Endothelial cell of umbilical vein (primary cell): ENCODE data around the gene CD151. TPM values are rescaled to one million over a fixed set of nuclear protein-coding genes. Genes with fewer than 3 reads are reported as not detected.

Experiments used
- BruUV-seq: library from RNA; stranded (reverse); fragments of 400-500 nt; replicated peaks from 2 replicates; lab custom pipeline; 2021; lab: Mats Ljungman, UMichigan
- CTCF ChIA-PET: fragments of 300-600, 350-600 bp; sonication (Branson Sonifier 250); formaldehyde crosslinking; loops from one replicate; lab custom pipeline; 2021; ENCODE audit warnings: antibody characterized with exemption, inconsistent platforms; lab: Charles Lee
- POLR2A ChIA-PET: fragments of 300-600, 350-600 bp; sonication (Branson Sonifier 250); formaldehyde crosslinking; loops from one replicate; lab custom pipeline; 2021; ENCODE audit warnings: antibody characterized with exemption, inconsistent platforms; lab: Charles Lee
- DNase-seq: peaks from one replicate; pipeline ENCODE4 v3.0.0-alpha.2; 2011; ENCODE audit warnings: low read depth, low spot score
- FAIRE-seq: peaks from 2 replicates; lab custom pipeline; 2011; peaks lifted over from hg19 to GRCh38; lab: Jason Lieb, UNC
- H2AFZ ChIP-seq: 2 replicates; pipeline ENCODE4 v1.6.0; 2012; ENCODE audit warnings: low read depth, low read length, control low read depth, inconsistent platforms
- H3K27ac ChIP-seq: 2 replicates; pipeline ENCODE4 v1.5.1; 2011; ENCODE audit warnings: low read depth, mild to moderate bottlenecking, control low read depth, low read length, moderate library complexity; ENCODE audit not compliant: insufficient read depth
- H3K27me3 ChIP-seq, 2 experiments: 2 replicates each; pipeline versions ENCODE4 v1.6.0 to v1.6.1; 2011; ENCODE audit warnings: low read length in 2 of 2, mixed read lengths in 1 of 2; ENCODE audit not compliant: control insufficient read depth in 2 of 2, insufficient read depth in 2 of 2
- H3K36me3 ChIP-seq, 2 experiments: 2 replicates in 1 of 2; 3 replicates in 1 of 2; pipeline ENCODE4 v1.5.1; 2011; ENCODE audit warnings: low read length in 2 of 2, mild to moderate bottlenecking in 1 of 2, moderate library complexity in 1 of 2; ENCODE audit not compliant: control insufficient read depth in 2 of 2, insufficient read depth in 2 of 2; ENCODE audit errors: extremely low read depth in 1 of 2
- H3K4me1 ChIP-seq: 3 replicates; pipeline ENCODE4 v1.5.1; 2011; ENCODE audit warnings: mild to moderate bottlenecking, low read length; ENCODE audit not compliant: control insufficient read depth, insufficient read depth; ENCODE audit errors: extremely low read depth
- H3K4me2 ChIP-seq: 2 replicates; pipeline ENCODE4 v1.6.1; 2011; ENCODE audit warnings: low read length, control low read depth, mixed read lengths; ENCODE audit not compliant: insufficient read depth
- H3K4me3 ChIP-seq, 3 experiments: fragments of 200-600 bp in 1 of 3; sonication (generic), shearing (Covaris generic) in 1 of 3; replicated peaks in 1 of 3; 2 replicates each; pipeline ENCODE4 v1.5.1; 2011 to 2016; ENCODE audit warnings: control low read depth in 3 of 3, low read length in 3 of 3, mild to moderate bottlenecking in 2 of 3, inconsistent platforms in 1 of 3, low read depth in 1 of 3, moderate library complexity in 1 of 3; ENCODE audit not compliant: insufficient read depth in 1 of 3
- H3K79me2 ChIP-seq: 2 replicates; pipeline ENCODE4 v1.6.0; 2012; ENCODE audit warnings: low read length, inconsistent platforms; ENCODE audit not compliant: control insufficient read depth, insufficient read depth
- H3K9ac ChIP-seq: replicated peaks from 2 replicates; pipeline ENCODE3; 2011; ENCODE audit warnings: low read length, control low read depth; ENCODE audit not compliant: insufficient read depth; ENCODE audit errors: extremely low read depth
- H3K9me1 ChIP-seq: replicated peaks from 3 replicates; pipeline ENCODE4 v1.6.0; 2011; ENCODE audit warnings: mild to moderate bottlenecking, low read length; ENCODE audit not compliant: control insufficient read depth, insufficient read depth; ENCODE audit errors: extremely low read depth
- H3K9me3 ChIP-seq: replicated peaks from 2 replicates; pipeline ENCODE4 v1.5.1; 2012; ENCODE audit warnings: low read length, inconsistent platforms; ENCODE audit not compliant: control insufficient read depth, insufficient read depth
- H4K20me1 ChIP-seq: replicated peaks from 2 replicates; pipeline ENCODE3; 2011; ENCODE audit warnings: mild to moderate bottlenecking, low read length; ENCODE audit not compliant: control insufficient read depth, insufficient read depth; ENCODE audit errors: extremely low read depth
- EZH2 ChIP-seq: IDR thresholded peaks from 2 replicates; pipeline ENCODE4 v1.6.1; 2012; ENCODE audit warnings: borderline replicate concordance, low read depth, mild to moderate bottlenecking, moderate library complexity, low read length, inconsistent platforms; ENCODE audit not compliant: severe bottlenecking
- FOS ChIP-seq: IDR thresholded peaks from 2 replicates; pipeline ENCODE4 v1.6.1; 2011; ENCODE audit warnings: mild to moderate bottlenecking, low read length, moderate library complexity, borderline replicate concordance; ENCODE audit not compliant: insufficient read depth
- MYC ChIP-seq: IDR thresholded peaks from one replicate; pipeline ENCODE4 v1.6.1; 2011; ENCODE audit warnings: mild to moderate bottlenecking, low read depth, low read length
- POLR2A ChIP-seq: IDR thresholded peaks from 2 replicates; pipeline ENCODE4 v1.6.1; 2012; ENCODE audit warnings: low read depth, mild to moderate bottlenecking, control low read depth, low read length
- dilution Hi-C: fragments of 300-500 bp; cut with MboI; formaldehyde crosslinking; loops from one replicate; pipeline ENCODE4 v1.15.0; 2019; ENCODE audit warnings: low sequenced_read_pairs; ENCODE audit not compliant: extremely low pct_ligation_motif_present
- intact Hi-C: fragments of 100-400 bp; cut with micrococcal nuclease; formaldehyde crosslinking; loops from one replicate; pipeline ENCODE4 v1.10.0; 2022
- polyA plus RNA-seq, 4 experiments: library from polyadenylated mRNA; depleted of rRNA in 3 of 4; stranded (reverse) in 3 of 4; unstranded in 1 of 4; fragments of >200 nt; gene quantifications; 2 replicates each; pipeline versions ENCODE4 v1.2.1 to v1.2.3, GENCODE V29; 2011 to 2012; ENCODE audit warnings: missing spikeins in 1 of 4
- total RNA-seq: library from RNA; stranded (reverse); gene quantifications from 2 replicates; pipeline ENCODE4 v1.2.3, GENCODE V29; 2021
- TF ChIP-seq, protein P1 (sequence below), 2 donors: IDR thresholded peaks; 1 replicate in 1 of 2; 2 replicates in 1 of 2; pipeline ENCODE4 v1.5.1; 2011; ENCODE audit warnings: low read length in 2 of 2, mild to moderate bottlenecking in 2 of 2, moderate library complexity in 2 of 2, control low read depth in 1 of 2, inconsistent platforms in 1 of 2, low read depth in 1 of 2; ENCODE audit not compliant: insufficient read depth in 1 of 2; ENCODE audit errors: extremely low read depth in 1 of 2
- TF ChIP-seq, protein P2 (sequence below): IDR thresholded peaks from 2 replicates; pipeline ENCODE4 v1.6.1; 2011; ENCODE audit not compliant: insufficient read depth, insufficient read length

CD151 gene
- total and polyA plus RNA-seq, 2 donors (not counting 3 experiments of a cell fraction or from before 2014, with no cell fraction given): 515 to 1,090 TPM

DNA sequence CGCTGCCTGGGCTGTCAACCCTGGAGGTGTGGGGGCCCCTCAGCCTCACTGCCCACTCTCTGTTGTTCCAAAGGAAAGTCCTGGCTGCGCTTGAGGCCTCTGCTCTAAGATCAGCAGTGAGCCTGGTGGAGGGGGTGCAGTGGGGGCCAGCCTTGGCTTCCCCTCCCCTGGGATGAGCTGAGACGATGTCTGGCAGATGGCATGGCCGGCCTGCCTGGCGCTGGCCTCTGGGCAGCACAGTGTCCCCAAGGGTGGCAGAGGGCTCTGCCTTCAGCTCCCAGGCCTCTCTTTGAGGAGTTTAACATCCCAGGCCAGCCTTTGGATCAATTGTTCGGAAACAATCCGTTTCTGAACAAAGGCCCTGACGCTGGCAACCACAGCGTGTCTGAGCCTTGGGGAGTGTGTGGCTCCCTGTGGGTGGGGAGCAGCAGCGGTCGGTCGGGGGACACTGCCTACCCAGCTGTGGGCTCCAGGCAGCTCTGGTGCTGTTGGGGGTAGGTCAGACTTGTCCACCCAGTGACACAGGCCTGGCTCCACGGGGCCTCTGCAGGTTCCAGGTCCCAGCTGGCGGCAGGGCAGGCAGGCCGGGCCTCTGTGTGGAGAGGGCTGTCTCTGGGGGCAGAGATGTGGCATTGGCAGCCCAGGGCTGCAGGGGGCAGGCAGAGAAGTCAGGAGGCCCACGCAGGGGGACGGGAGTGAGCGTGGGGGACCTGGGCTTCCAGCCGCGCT is 22.0 kb downstream of the CD151 start:
- no peak overlapping the region for H3K27ac ChIP-seq
- H3K27me3 ChIP-seq: no peaks in the 10 kb centered on the region
- ChIA-PET POLR2A (no interaction called here), CTCF (interaction anchor here (0.9 kb wide), 1 partner anchor 13 kb away, joined by 3 read pairs; no protein-coding TSS in a partner anchor)
- no peaks in the 10 kb centered on the region for H3K9me1 ChIP-seq
- FAIRE-seq: no peak
- no peak for DNase-seq
- dilution Hi-C loops: no loop called here
- H3K79me2 ChIP-seq: no peaks in the 10 kb centered on the region
- H3K9me3 ChIP-seq: no peaks in the 10 kb centered on the region
- H3K4me3 ChIP-seq: no peak overlapping the region
- no peaks in the 10 kb centered on the region for H3K4me1 ChIP-seq
- TF ChIP-seq, protein P1, sequence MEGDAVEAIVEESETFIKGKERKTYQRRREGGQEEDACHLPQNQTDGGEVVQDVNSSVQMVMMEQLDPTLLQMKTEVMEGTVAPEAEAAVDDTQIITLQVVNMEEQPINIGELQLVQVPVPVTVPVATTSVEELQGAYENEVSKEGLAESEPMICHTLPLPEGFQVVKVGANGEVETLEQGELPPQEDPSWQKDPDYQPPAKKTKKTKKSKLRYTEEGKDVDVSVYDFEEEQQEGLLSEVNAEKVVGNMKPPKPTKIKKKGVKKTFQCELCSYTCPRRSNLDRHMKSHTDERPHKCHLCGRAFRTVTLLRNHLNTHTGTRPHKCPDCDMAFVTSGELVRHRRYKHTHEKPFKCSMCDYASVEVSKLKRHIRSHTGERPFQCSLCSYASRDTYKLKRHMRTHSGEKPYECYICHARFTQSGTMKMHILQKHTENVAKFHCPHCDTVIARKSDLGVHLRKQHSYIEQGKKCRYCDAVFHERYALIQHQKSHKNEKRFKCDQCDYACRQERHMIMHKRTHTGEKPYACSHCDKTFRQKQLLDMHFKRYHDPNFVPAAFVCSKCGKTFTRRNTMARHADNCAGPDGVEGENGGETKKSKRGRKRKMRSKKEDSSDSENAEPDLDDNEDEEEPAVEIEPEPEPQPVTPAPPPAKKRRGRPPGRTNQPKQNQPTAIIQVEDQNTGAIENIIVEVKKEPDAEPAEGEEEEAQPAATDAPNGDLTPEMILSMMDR (IDR thresholded peaks at IDR 0.05; ENCODE audit: extremely low read depth in 1 of 2, insufficient read depth in 1 of 2, low read depth in 1 of 2, low read length in 2 of 2): no peak
- TF ChIP-seq POLR2A: no peak
- TF ChIP-seq, protein P2, sequence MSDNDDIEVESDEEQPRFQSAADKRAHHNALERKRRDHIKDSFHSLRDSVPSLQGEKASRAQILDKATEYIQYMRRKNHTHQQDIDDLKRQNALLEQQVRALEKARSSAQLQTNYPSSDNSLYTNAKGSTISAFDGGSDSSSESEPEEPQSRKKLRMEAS: no peak
- no peak overlapping the region for H3K4me2 ChIP-seq
- no peaks in the 10 kb centered on the region for H3K36me3 ChIP-seq
- no peaks in the 10 kb centered on the region for H4K20me1 ChIP-seq
- no peak overlapping the region for H3K9ac ChIP-seq
- H2AFZ ChIP-seq: no peak overlapping the region
- intact Hi-C loops: no loop called here
- BruUV-seq: no TSS peak

DNA sequence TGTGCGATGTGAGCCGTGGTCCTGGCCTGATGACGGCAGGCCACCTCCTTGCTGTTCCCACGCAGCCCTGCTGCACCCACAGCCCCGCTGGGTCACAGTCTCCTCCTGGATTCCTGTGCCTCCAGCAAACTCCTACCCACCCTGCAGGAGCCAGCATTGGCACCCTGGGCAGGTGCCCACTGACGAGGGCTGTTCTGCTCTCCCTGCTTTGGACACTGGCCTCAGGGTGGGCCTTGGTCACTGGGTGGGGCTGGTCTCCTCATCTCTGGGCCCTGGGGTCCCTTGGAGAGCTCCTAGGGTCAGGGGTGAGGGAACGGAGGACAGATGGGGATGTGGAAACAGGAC is 22.6 kb downstream of the CD151 start:
- H3K27ac ChIP-seq: no peak overlapping the region
- intact Hi-C loops: no loop called here
- H3K9ac ChIP-seq: no peak overlapping the region
- CTCF ChIA-PET: interaction anchor here (0.9 kb wide), 1 partner anchor 13 kb away, joined by 3 read pairs; no protein-coding TSS in a partner anchor
- FAIRE-seq (no peak), DNase-seq (no peak)
- H3K4me3 ChIP-seq: no peak overlapping the region
- no peaks in the 10 kb centered on the region for H3K27me3 ChIP-seq
- no TSS peak for BruUV-seq
- no peaks in the 10 kb centered on the region for H3K9me3 ChIP-seq
- no peaks in the 10 kb centered on the region for H3K4me1 ChIP-seq
- TF ChIP-seq FOS (no peak), MYC (no peak), EZH2 (no peak)
- H3K9me1 ChIP-seq: no peaks in the 10 kb centered on the region
- dilution Hi-C loops: no loop called here
- no peaks in the 10 kb centered on the region for H3K36me3 ChIP-seq
- H3K79me2 ChIP-seq: no peaks in the 10 kb centered on the region
- POLR2A ChIA-PET: no interaction called here
- no peak overlapping the region for H3K4me2 ChIP-seq
- no peaks in the 10 kb centered on the region for H4K20me1 ChIP-seq
- no peak overlapping the region for H2AFZ ChIP-seq
